H9 (cell line): Measurements from ENCODE around the gene MARCHF6. TPM values are rescaled to one million over a fixed set of nuclear protein-coding genes. Genes with fewer than 3 reads are reported as not detected.

ENCODE experiments used
- DNase-seq: peaks from one replicate; pipeline ENCODE4 v3.0.0-alpha.2; 2017
- H2AFZ ChIP-seq: one replicate; pipeline ENCODE4 v1.6.1; 2013; ENCODE audit warnings: mild to moderate bottlenecking, low read length, control low read depth, moderate library complexity
- H2AK5ac ChIP-seq: 2 replicates; pipeline ENCODE4 v1.6.1; 2013; ENCODE audit warnings: low read length, control low read depth, mixed read lengths; ENCODE audit not compliant: insufficient read length
- H2BK120ac ChIP-seq: one replicate; pipeline ENCODE4 v1.6.1; 2013; ENCODE audit warnings: low read depth, mild to moderate bottlenecking, low read length, control low read depth, inconsistent platforms; ENCODE audit not compliant: poor library complexity, severe bottlenecking
- H2BK12ac ChIP-seq: 2 replicates; pipeline ENCODE4 v1.6.1; 2013; ENCODE audit warnings: low read length, control low read depth, mixed read lengths, low read depth; ENCODE audit not compliant: insufficient read length
- H2BK15ac ChIP-seq: 2 replicates; pipeline ENCODE4 v1.6.1; 2013; ENCODE audit warnings: low read depth, low read length, control low read depth
- H2BK20ac ChIP-seq: one replicate; pipeline ENCODE4 v1.6.1; 2013; ENCODE audit warnings: low read depth, mild to moderate bottlenecking, low read length, control low read depth, inconsistent platforms; ENCODE audit not compliant: poor library complexity, severe bottlenecking
- H2BK5ac ChIP-seq: 2 replicates; pipeline ENCODE4 v1.6.1; 2013; ENCODE audit warnings: low read length, control low read depth, mixed read lengths; ENCODE audit not compliant: insufficient read length
- H3K14ac ChIP-seq: 2 replicates; pipeline ENCODE4 v1.6.1; 2013; ENCODE audit warnings: low read length, control low read depth; ENCODE audit not compliant: insufficient read depth
- H3K18ac ChIP-seq: 2 replicates; pipeline ENCODE4 v1.6.1; 2013; ENCODE audit warnings: low read depth, mild to moderate bottlenecking, mixed read lengths, low read length, control low read depth; ENCODE audit not compliant: insufficient read length
- H3K23ac ChIP-seq: 2 replicates; pipeline ENCODE4 v1.6.1; 2013; ENCODE audit warnings: low read length, control low read depth, mixed read lengths, low read depth; ENCODE audit not compliant: insufficient read length
- H3K23me2 ChIP-seq: 2 replicates; pipeline ENCODE4 v1.6.1; 2013; ENCODE audit warnings: low read depth, mild to moderate bottlenecking, mixed read lengths, low read length, control low read depth; ENCODE audit not compliant: insufficient read length, poor library complexity, severe bottlenecking
- H3K27ac ChIP-seq: 2 replicates; pipeline ENCODE4 v1.5.1; 2013; ENCODE audit warnings: low read length, control low read depth, mixed read lengths, low read depth; ENCODE audit not compliant: insufficient read length
- H3K27me3 ChIP-seq: 2 replicates; pipeline ENCODE4 v1.6.1; 2013; ENCODE audit warnings: low read length, control low read depth, inconsistent platforms; ENCODE audit not compliant: insufficient read depth
- H3K4ac ChIP-seq: 2 replicates; pipeline ENCODE4 v1.6.1; 2013; ENCODE audit warnings: low read depth, mild to moderate bottlenecking, control low read depth, inconsistent platforms, low read length, moderate library complexity
- H3K4me1 ChIP-seq: 2 replicates; pipeline ENCODE4 v1.6.1; 2013; ENCODE audit warnings: low read length, control low read depth, inconsistent platforms; ENCODE audit not compliant: insufficient read depth
- H3K4me2 ChIP-seq: 2 replicates; pipeline ENCODE4 v1.6.1; 2013; ENCODE audit warnings: low read length, control low read depth, mixed read lengths; ENCODE audit not compliant: insufficient read length, insufficient read depth
- H3K56ac ChIP-seq: 2 replicates; pipeline ENCODE4 v1.6.1; 2013; ENCODE audit warnings: low read depth, mild to moderate bottlenecking, mixed read lengths, low read length, control low read depth; ENCODE audit not compliant: insufficient read length
- H3K79me1 ChIP-seq: 2 replicates; pipeline ENCODE4 v1.6.1; 2013; ENCODE audit warnings: low read depth, mild to moderate bottlenecking, moderate library complexity, low read length, control low read depth, inconsistent platforms; ENCODE audit not compliant: insufficient read depth, poor library complexity, severe bottlenecking
- H3K79me2 ChIP-seq: 2 replicates; pipeline ENCODE4 v1.6.1; 2013; ENCODE audit warnings: low read length, control low read depth, inconsistent platforms; ENCODE audit not compliant: insufficient read depth
- H3K9ac ChIP-seq: 2 replicates; pipeline ENCODE4 v1.6.1; 2013; ENCODE audit warnings: low read length, control low read depth, mixed read lengths; ENCODE audit not compliant: insufficient read length; ENCODE audit errors: extremely low read depth
- H3K9me3 ChIP-seq: one replicate; pipeline ENCODE4 v1.6.1; 2013; ENCODE audit warnings: low read depth, low read length, inconsistent platforms; ENCODE audit not compliant: control insufficient read depth
- H3T11ph ChIP-seq: one replicate; pipeline ENCODE4 v1.6.1; 2013; ENCODE audit warnings: mild to moderate bottlenecking, low read length, control low read depth, inconsistent platforms
- H4K20me1 ChIP-seq: one replicate; pipeline ENCODE4 v1.6.1; 2013; ENCODE audit not compliant: control insufficient read depth, insufficient read length, insufficient read depth
- H4K5ac ChIP-seq: 2 replicates; pipeline ENCODE4 v1.6.1; 2013; ENCODE audit warnings: low read depth, mild to moderate bottlenecking, mixed read lengths, low read length, control low read depth; ENCODE audit not compliant: insufficient read length
- H4K8ac ChIP-seq: replicated peaks from 2 replicates; pipeline ENCODE4 v1.6.1; 2013; ENCODE audit warnings: low read length, control low read depth, mixed read lengths, low read depth; ENCODE audit not compliant: insufficient read length
- H4K91ac ChIP-seq: 2 replicates; pipeline ENCODE4 v1.6.1; 2013; ENCODE audit warnings: low read depth, mild to moderate bottlenecking, moderate library complexity, mixed read lengths, low read length, control low read depth; ENCODE audit not compliant: insufficient read length
- H3K27ac Mint-ChIP-seq, 3 experiments: 2 replicates in 2 of 3; 3 replicates in 1 of 3; pipeline ENCODE4 v1.8.0; 2020 to 2021; ENCODE audit warnings: mixed read lengths in 3 of 3, mild to moderate bottlenecking in 1 of 3, moderate library complexity in 1 of 3
- H3K27me3 Mint-ChIP-seq: 2 replicates; pipeline ENCODE4 v1.8.0; 2021; ENCODE audit warnings: low read depth, mild to moderate bottlenecking, moderate library complexity, mixed read lengths
- H3K36me3 Mint-ChIP-seq, 3 experiments: 2 replicates in 2 of 3; 3 replicates in 1 of 3; pipeline ENCODE4 v1.8.0; 2020 to 2021; ENCODE audit warnings: low read depth in 3 of 3, mixed read lengths in 3 of 3; ENCODE audit not compliant: insufficient read depth in 1 of 3
- H3K4me1 Mint-ChIP-seq, 2 experiments: 2 replicates each; pipeline ENCODE4 v1.8.0; 2020; ENCODE audit warnings: mixed read lengths in 2 of 2
- H3K4me3 Mint-ChIP-seq, 2 experiments: 2 replicates in 1 of 2; 3 replicates in 1 of 2; pipeline ENCODE4 v1.8.0; 2020 to 2021; ENCODE audit warnings: mild to moderate bottlenecking in 2 of 2, mixed read lengths in 2 of 2, moderate library complexity in 1 of 2
- H3K9me3 Mint-ChIP-seq, 2 experiments: 2 replicates in 1 of 2; 3 replicates in 1 of 2; pipeline ENCODE4 v1.8.0; 2020; ENCODE audit warnings: mild to moderate bottlenecking in 2 of 2, mixed read lengths in 2 of 2, moderate library complexity in 1 of 2
- total RNA-seq: library from RNA; stranded (reverse); gene quantifications from 2 replicates; pipeline ENCODE4 v1.2.1, GENCODE V29; 2021
- TF ChIP-seq, protein P1 (sequence below): fragments of 200-600 bp; sonication (generic); conservative IDR thresholded peaks from 3 replicates; pipeline ENCODE4 v1.8.0; 2021; ENCODE audit warnings: antibody characterized with exemption, mild to moderate bottlenecking

The MARCHF6 gene
- total RNA-seq, 1 experiment from 2014 or later = 118 TPM

DNA sequence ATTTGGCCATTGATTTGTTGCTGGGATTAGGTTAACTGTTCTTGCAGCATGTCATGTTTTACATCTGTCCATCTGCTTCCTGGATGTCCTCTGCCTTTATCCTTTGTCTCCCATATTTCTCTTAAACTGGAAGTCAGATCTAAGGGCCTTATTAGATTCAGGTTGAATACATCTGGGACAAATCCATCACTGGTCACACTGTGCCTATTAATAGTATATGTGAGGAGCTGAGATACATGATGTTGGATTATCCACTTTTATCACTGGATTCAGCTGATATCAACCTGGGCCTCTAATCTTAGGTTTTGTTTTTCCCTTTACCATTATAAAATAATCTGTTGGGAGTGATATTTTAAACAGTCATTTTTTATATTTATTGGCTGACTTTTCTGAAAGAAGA is 46.3 kb downstream of the MARCHF6 start:
- H3K4me1 ChIP-seq = no peaks in the 10 kb centered on the region
- H3K36me3 Mint-ChIP-seq = peaks cover 21 to 62% (median 61%) of the 10 kb centered on the region in 3 experiments; a peak in 6 of 7 replicates

More for the DNA sequence above, 46.3 kb downstream of the MARCHF6 start:
- H3K4me1 Mint-ChIP-seq = peaks cover 0 to 6% of the 10 kb centered on the region in 2 experiments; a peak in 1 of 4 replicates
- no peak overlapping the region for H3T11ph ChIP-seq
- no peak overlapping the region for H2BK20ac ChIP-seq
- H3K4me2 ChIP-seq = no peak overlapping the region
- no peaks in the 10 kb centered on the region for H3K9me3 Mint-ChIP-seq
- H3K23me2 ChIP-seq = peaks cover 2% of the 10 kb centered on the region
- H3K4ac ChIP-seq = no peak overlapping the region
- H2AFZ ChIP-seq = no peak overlapping the region
- H2BK5ac ChIP-seq = no peak overlapping the region
- no peak overlapping the region for H2AK5ac ChIP-seq
- no peaks in the 10 kb centered on the region for H3K27me3 ChIP-seq
- no peak overlapping the region for H2BK15ac ChIP-seq
- no peak overlapping the region for H3K23ac ChIP-seq
- no peaks in the 10 kb centered on the region for H3K9me3 ChIP-seq
- H3K79me2 ChIP-seq = no peaks in the 10 kb centered on the region
- H3K4me3 Mint-ChIP-seq = no peak overlapping the region
- no peak overlapping the region for H4K8ac ChIP-seq
- no peaks in the 10 kb centered on the region for H3K27me3 Mint-ChIP-seq
- H4K20me1 ChIP-seq = no peaks in the 10 kb centered on the region
- no peak overlapping the region for H2BK12ac ChIP-seq
- H3K14ac ChIP-seq = no peak overlapping the region
- H3K9ac ChIP-seq = no peak overlapping the region
- no peak overlapping the region for H2BK120ac ChIP-seq
- no peak overlapping the region for H3K27ac Mint-ChIP-seq
- no peaks in the 10 kb centered on the region for H3K79me1 ChIP-seq
- H3K27ac ChIP-seq = no peak overlapping the region
- H4K91ac ChIP-seq = no peak overlapping the region
- DNase-seq = no peak
- no peak overlapping the region for H4K5ac ChIP-seq
- no peak overlapping the region for H3K56ac ChIP-seq
- H3K18ac ChIP-seq = no peak overlapping the region
- TF ChIP-seq, protein P1, sequence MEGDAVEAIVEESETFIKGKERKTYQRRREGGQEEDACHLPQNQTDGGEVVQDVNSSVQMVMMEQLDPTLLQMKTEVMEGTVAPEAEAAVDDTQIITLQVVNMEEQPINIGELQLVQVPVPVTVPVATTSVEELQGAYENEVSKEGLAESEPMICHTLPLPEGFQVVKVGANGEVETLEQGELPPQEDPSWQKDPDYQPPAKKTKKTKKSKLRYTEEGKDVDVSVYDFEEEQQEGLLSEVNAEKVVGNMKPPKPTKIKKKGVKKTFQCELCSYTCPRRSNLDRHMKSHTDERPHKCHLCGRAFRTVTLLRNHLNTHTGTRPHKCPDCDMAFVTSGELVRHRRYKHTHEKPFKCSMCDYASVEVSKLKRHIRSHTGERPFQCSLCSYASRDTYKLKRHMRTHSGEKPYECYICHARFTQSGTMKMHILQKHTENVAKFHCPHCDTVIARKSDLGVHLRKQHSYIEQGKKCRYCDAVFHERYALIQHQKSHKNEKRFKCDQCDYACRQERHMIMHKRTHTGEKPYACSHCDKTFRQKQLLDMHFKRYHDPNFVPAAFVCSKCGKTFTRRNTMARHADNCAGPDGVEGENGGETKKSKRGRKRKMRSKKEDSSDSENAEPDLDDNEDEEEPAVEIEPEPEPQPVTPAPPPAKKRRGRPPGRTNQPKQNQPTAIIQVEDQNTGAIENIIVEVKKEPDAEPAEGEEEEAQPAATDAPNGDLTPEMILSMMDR = no peak
